Measurements from ENCODE around the gene IVNS1ABP. TPM values are rescaled to one million over a fixed set of nuclear protein-coding genes. Genes with fewer than 3 reads are reported as not detected.
A peak's percentile ranks its signal among the peaks of the same experiment; 100 is the strongest.

IVNS1ABP gene
- total and polyA plus RNA-seq, 2 experiments from 2014 or later, result 73.5 to 162 TPM

DNA sequence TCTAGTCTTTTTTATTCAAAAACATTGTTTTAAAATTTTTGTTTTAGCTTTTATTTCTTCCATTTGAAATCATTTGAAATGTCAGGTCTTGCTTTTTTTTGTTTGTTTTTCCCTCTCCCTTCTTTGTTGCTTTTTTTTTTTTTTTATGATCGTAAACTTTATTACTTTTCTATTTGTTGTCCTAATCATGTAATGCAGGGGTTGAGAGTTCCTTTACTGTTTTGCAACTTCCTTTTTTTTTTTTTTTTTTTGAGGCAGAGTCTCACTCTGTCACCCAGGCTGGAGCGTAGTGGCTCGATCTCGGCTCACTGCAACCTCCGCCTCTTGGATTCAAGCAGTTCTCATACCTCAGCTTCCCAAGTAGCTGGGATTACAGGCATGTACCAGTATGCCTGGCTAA is 24.8 kb downstream of the IVNS1ABP start:
- peaks cover 14% of the 10 kb centered on the region for H3K36me3 ChIP-seq (ENCODE audit: insufficient read depth)
- H3K4me1 ChIP-seq (ENCODE audit: insufficient read depth), result no peaks in the 10 kb centered on the region
- H3K4me3 Mint-ChIP-seq, result no peak overlapping the region
- H3K27me3 ChIP-seq (ENCODE audit: insufficient read depth), result no peaks in the 10 kb centered on the region
- no peaks in the 10 kb centered on the region for H3K79me2 ChIP-seq (replicated peaks; ENCODE audit: insufficient read depth)
- H3K27ac ChIP-seq (ENCODE audit: low read depth), result peak overlapping the region; percentile 79; the same call in 1 of the 2 replicates
- peaks cover 4% of the 10 kb centered on the region for H3K27me3 Mint-ChIP-seq (ENCODE audit: insufficient read depth, low read depth, poor library complexity)
- TF ChIP-seq POLR2AphosphoS5 (IDR thresholded peaks at IDR 0.05; ENCODE audit: low read depth), result no peak
- no peak for TF ChIP-seq NANOG (IDR thresholded peaks at IDR 0.05; ENCODE audit: borderline replicate concordance)
- no peak for TF ChIP-seq EZH2phosphoT487 (IDR thresholded peaks at IDR 0.05; ENCODE audit: unreplicated experiment)
- no peak for TF ChIP-seq STAT1 (IDR thresholded peaks at IDR 0.05; ENCODE audit: unreplicated experiment)
- TF ChIP-seq CTCF (conservative IDR thresholded peaks at IDR 0.05; ENCODE audit: low read depth in 2 of 2), result no peak
- no peak for TF ChIP-seq ZNF114 (CRISPR knock-in tag; IDR thresholded peaks at IDR 0.05)
- no peak for TF ChIP-seq JUNB (IDR thresholded peaks at IDR 0.05; ENCODE audit: unreplicated experiment)
- no peak for TF ChIP-seq ETS1 (IDR thresholded peaks at IDR 0.05)
- TF ChIP-seq CREB1 (CRISPR knock-in tag; IDR thresholded peaks at IDR 0.05; ENCODE audit: low read depth), result no peak
- no peak for TF ChIP-seq ZNF331 (CRISPR knock-in tag; IDR thresholded peaks at IDR 0.05; ENCODE audit: low read depth)
- TF ChIP-seq, protein P1, sequence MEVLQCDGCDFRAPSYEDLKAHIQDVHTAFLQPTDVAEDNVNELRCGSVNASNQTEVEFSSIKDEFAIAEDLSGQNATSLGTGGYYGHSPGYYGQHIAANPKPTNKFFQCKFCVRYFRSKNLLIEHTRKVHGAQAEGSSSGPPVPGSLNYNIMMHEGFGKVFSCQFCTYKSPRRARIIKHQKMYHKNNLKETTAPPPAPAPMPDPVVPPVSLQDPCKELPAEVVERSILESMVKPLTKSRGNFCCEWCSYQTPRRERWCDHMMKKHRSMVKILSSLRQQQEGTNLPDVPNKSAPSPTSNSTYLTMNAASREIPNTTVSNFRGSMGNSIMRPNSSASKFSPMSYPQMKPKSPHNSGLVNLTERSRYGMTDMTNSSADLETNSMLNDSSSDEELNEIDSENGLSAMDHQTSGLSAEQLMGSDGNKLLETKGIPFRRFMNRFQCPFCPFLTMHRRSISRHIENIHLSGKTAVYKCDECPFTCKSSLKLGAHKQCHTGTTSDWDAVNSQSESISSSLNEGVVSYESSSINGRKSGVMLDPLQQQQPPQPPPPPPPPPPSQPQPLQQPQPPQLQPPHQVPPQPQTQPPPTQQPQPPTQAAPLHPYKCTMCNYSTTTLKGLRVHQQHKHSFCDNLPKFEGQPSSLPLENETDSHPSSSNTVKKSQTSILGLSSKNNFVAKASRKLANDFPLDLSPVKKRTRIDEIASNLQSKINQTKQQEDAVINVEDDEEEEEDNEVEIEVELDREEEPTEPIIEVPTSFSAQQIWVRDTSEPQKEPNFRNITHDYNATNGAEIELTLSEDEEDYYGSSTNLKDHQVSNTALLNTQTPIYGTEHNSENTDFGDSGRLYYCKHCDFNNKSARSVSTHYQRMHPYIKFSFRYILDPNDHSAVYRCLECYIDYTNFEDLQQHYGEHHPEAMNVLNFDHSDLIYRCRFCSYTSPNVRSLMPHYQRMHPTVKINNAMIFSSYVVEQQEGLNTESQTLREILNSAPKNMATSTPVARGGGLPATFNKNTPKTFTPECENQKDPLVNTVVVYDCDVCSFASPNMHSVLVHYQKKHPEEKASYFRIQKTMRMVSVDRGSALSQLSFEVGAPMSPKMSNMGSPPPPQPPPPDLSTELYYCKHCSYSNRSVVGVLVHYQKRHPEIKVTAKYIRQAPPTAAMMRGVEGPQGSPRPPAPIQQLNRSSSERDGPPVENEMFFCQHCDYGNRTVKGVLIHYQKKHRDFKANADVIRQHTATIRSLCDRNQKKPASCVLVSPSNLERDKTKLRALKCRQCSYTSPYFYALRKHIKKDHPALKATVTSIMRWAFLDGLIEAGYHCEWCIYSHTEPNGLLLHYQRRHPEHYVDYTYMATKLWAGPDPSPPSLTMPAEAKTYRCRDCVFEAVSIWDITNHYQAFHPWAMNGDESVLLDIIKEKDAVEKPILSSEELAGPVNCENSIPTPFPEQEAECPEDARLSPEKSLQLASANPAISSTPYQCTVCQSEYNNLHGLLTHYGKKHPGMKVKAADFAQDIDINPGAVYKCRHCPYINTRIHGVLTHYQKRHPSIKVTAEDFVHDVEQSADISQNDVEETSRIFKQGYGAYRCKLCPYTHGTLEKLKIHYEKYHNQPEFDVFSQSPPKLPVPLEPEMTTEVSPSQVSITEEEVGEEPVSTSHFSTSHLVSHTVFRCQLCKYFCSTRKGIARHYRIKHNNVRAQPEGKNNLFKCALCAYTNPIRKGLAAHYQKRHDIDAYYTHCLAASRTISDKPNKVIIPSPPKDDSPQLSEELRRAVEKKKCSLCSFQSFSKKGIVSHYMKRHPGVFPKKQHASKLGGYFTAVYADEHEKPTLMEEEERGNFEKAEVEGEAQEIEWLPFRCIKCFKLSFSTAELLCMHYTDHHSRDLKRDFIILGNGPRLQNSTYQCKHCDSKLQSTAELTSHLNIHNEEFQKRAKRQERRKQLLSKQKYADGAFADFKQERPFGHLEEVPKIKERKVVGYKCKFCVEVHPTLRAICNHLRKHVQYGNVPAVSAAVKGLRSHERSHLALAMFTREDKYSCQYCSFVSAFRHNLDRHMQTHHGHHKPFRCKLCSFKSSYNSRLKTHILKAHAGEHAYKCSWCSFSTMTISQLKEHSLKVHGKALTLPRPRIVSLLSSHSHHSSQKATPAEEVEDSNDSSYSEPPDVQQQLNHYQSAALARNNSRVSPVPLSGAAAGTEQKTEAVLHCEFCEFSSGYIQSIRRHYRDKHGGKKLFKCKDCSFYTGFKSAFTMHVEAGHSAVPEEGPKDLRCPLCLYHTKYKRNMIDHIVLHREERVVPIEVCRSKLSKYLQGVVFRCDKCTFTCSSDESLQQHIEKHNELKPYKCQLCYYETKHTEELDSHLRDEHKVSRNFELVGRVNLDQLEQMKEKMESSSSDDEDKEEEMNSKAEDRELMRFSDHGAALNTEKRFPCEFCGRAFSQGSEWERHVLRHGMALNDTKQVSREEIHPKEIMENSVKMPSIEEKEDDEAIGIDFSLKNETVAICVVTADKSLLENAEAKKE (CRISPR knock-in tag; IDR thresholded peaks at IDR 0.05), result no peak
- TF ChIP-seq EZH2 (IDR thresholded peaks at IDR 0.05; ENCODE audit: low read depth, unreplicated experiment), result no peak
- TF ChIP-seq, protein P2, sequence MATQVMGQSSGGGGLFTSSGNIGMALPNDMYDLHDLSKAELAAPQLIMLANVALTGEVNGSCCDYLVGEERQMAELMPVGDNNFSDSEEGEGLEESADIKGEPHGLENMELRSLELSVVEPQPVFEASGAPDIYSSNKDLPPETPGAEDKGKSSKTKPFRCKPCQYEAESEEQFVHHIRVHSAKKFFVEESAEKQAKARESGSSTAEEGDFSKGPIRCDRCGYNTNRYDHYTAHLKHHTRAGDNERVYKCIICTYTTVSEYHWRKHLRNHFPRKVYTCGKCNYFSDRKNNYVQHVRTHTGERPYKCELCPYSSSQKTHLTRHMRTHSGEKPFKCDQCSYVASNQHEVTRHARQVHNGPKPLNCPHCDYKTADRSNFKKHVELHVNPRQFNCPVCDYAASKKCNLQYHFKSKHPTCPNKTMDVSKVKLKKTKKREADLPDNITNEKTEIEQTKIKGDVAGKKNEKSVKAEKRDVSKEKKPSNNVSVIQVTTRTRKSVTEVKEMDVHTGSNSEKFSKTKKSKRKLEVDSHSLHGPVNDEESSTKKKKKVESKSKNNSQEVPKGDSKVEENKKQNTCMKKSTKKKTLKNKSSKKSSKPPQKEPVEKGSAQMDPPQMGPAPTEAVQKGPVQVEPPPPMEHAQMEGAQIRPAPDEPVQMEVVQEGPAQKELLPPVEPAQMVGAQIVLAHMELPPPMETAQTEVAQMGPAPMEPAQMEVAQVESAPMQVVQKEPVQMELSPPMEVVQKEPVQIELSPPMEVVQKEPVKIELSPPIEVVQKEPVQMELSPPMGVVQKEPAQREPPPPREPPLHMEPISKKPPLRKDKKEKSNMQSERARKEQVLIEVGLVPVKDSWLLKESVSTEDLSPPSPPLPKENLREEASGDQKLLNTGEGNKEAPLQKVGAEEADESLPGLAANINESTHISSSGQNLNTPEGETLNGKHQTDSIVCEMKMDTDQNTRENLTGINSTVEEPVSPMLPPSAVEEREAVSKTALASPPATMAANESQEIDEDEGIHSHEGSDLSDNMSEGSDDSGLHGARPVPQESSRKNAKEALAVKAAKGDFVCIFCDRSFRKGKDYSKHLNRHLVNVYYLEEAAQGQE (IDR thresholded peaks at IDR 0.05; ENCODE audit: unreplicated experiment), result no peak
- no peak overlapping the region for H3K4me3 ChIP-seq
- ATAC-seq (peak; percentile 39), DNase-seq (ENCODE audit: low spot score) (no peak)
- no peak overlapping the region for H3K4me2 ChIP-seq
- H3K27ac Mint-ChIP-seq, result no peak overlapping the region; the same call in 1 of the 2 replicates
- H3F3A ChIP-seq (replicated peaks; ENCODE audit: low read depth), result 0 out of 2 replicates have a peak, but pooled peaks cover 6% of the 10 kb centered on the region
- no peak overlapping the region for H2AFZ ChIP-seq
- peaks cover 35% of the 10 kb centered on the region; the same call in 2 of the 3 replicates for H3K36me3 Mint-ChIP-seq (ENCODE audit: low read depth)
- H3K4me1 Mint-ChIP-seq, result no peaks in the 10 kb centered on the region
- H4K20me1 ChIP-seq (replicated peaks; ENCODE audit: insufficient read depth), result no peaks in the 10 kb centered on the region
- peaks cover 4% of the 10 kb centered on the region; the same call in 1 of the 3 replicates for H3K9me3 Mint-ChIP-seq
- no peaks in the 10 kb centered on the region for H3K9me2 ChIP-seq (ENCODE audit: insufficient read depth)
